SK-N-MC (cell line): Measurements from ENCODE around the gene BTBD16.

ENCODE experiments used
- EZH2 ChIP-seq: fragments of 200-600 bp; sonication (generic); IDR thresholded peaks from one replicate; pipeline ENCODE4 v1.6.1; 2017; ENCODE audit warnings: antibody characterized with exemption
- FOXP2 ChIP-seq: optimal IDR thresholded peaks from 2 replicates; pipeline ENCODE3; 2011; ENCODE audit warnings: mild to moderate bottlenecking, moderate library complexity; ENCODE audit not compliant: insufficient read depth; ENCODE audit errors: extremely low read length, control extremely low read depth
- POLR2AphosphoS5 ChIP-seq: IDR thresholded peaks from 2 replicates; pipeline ENCODE4 v1.6.1; 2012; ENCODE audit warnings: mild to moderate bottlenecking, low read depth, low read length, borderline replicate concordance

DNA sequence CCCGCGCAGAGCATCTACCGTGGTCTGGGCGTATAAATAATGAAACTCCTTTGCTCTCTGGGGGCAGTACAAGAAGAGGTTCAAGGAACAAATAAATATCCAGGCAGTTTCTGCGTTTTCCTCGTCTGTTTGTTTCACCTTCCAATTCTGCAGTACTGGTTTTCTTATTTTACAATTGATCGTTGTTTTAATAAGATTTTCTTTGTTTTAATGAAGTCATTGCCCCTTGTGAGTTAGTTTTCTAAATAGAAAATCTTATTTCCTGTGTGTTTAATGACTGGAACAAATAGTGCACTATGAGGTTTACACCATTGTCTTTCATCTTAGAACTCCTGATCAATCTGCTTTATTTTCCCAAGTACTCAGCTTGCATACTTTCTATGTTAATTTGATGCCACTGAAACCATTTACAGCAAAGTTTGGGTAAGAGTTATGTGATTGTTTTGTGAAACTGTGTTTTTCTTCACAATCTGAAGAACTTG lies 104.6 kb downstream of the BTBD16 start:
- TF ChIP-seq EZH2 = no peak
- no peak for TF ChIP-seq POLR2AphosphoS5
- TF ChIP-seq FOXP2 = no peak
